Stimulated activated CD4-positive, alpha-beta T cell treated with anti-CD3 and anti-CD28 coated beads, Interleukin-1b, Interleukin-23, amount 100 ng/mL, for 4 hours (primary cell): Measurements from ENCODE around the gene ALMS1.
"Not testable (repeated sequence)": the region's sequence is repeated elsewhere in the genome, so short reads cannot be mapped to it uniquely, and the experiment has no call there.

Source experiments
- DNase-seq, 2 donors: peaks; one replicate each; pipeline ENCODE4 v3.0.0-alpha.2; 2020; ENCODE audit warnings: low read depth in 2 of 2

Gene ALMS1

GRCh38 chr2:73624036-73624435 lies 238.4 kb downstream of the ALMS1 start:
- DNase-seq: not testable (repeated sequence)

GRCh38 chr2:73624625-73625024 lies 239.0 kb downstream of the ALMS1 start:
- not testable (repeated sequence) for DNase-seq

GRCh38 chr2:73626237-73626636 lies 240.6 kb downstream of the ALMS1 start:
- DNase-seq: not testable (repeated sequence)

- not testable (repeated sequence) for DNase-seq
Observed at GRCh38 chr2:73628493-73628892, 242.9 kb downstream of the ALMS1 start.

- not testable (repeated sequence) for DNase-seq
Observed at GRCh38 chr2:73630662-73631266, 245.1 kb downstream of the ALMS1 start.

- not testable (repeated sequence) for DNase-seq
Observed at GRCh38 chr2:73636977-73637376, 251.3 kb downstream of the ALMS1 start.

GRCh38 chr2:73638429-73638828 lies 252.8 kb downstream of the ALMS1 start:
- no peak for DNase-seq

- DNase-seq: no peak
Observed at GRCh38 chr2:73640511-73640911, 254.9 kb downstream of the ALMS1 start.

- no peak for DNase-seq
Observed at GRCh38 chr2:73640946-73641766, 255.5 kb downstream of the ALMS1 start.

GRCh38 chr2:73641767-73642062 lies 256.1 kb downstream of the ALMS1 start:
- DNase-seq: no peak

- no peak for DNase-seq
Observed at GRCh38 chr2:73642338-73643018, 256.8 kb downstream of the ALMS1 start, which contains the start of gene NAT8. TSS of gene NAT8 (minus strand) at chr2:73642422. CDS start at chr2:73641628, 794 bp downstream.

GRCh38 chr2:73647690-73648089 lies 262.1 kb downstream of the ALMS1 start:
- DNase-seq: not testable (repeated sequence)

- DNase-seq: no peak
Observed at GRCh38 chr2:73651591-73652230, 266.1 kb downstream of the ALMS1 start.

GRCh38 chr2:73652348-73652747 lies 266.7 kb downstream of the ALMS1 start:
- no peak for DNase-seq

- DNase-seq: no peak
Observed at GRCh38 chr2:73654175-73654574, 268.5 kb downstream of the ALMS1 start.
